Measurements from ENCODE around the gene TPCN1.

DNA sequence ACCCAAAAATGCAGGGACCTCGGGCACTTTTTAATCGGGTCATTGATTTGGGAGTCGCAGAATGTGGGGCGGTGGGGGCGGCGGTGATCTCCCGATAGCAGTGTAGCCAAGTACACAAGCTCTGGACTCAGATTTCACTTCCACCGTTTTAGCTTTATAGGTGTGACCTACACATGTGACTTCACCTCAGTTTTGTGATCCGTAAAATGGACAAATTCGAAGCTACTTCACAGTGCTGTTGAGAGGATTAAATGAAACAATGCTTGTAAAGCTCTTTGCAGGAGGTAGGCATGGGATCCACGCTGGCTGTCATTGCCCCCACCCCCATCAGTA, 35.3 kb upstream of the TPCN1 start:
- TF ChIP-seq, protein P1, sequence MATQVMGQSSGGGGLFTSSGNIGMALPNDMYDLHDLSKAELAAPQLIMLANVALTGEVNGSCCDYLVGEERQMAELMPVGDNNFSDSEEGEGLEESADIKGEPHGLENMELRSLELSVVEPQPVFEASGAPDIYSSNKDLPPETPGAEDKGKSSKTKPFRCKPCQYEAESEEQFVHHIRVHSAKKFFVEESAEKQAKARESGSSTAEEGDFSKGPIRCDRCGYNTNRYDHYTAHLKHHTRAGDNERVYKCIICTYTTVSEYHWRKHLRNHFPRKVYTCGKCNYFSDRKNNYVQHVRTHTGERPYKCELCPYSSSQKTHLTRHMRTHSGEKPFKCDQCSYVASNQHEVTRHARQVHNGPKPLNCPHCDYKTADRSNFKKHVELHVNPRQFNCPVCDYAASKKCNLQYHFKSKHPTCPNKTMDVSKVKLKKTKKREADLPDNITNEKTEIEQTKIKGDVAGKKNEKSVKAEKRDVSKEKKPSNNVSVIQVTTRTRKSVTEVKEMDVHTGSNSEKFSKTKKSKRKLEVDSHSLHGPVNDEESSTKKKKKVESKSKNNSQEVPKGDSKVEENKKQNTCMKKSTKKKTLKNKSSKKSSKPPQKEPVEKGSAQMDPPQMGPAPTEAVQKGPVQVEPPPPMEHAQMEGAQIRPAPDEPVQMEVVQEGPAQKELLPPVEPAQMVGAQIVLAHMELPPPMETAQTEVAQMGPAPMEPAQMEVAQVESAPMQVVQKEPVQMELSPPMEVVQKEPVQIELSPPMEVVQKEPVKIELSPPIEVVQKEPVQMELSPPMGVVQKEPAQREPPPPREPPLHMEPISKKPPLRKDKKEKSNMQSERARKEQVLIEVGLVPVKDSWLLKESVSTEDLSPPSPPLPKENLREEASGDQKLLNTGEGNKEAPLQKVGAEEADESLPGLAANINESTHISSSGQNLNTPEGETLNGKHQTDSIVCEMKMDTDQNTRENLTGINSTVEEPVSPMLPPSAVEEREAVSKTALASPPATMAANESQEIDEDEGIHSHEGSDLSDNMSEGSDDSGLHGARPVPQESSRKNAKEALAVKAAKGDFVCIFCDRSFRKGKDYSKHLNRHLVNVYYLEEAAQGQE (IDR thresholded peaks at IDR 0.05; ENCODE audit: low read depth) = no peak
- TF ChIP-seq POLR2AphosphoS5 (IDR thresholded peaks at IDR 0.05; ENCODE audit: low read depth, low read length) (no peak), ZNF274 (IDR thresholded peaks at IDR 0.05; ENCODE audit: low read depth, low read length) (no peak), RAD21 (IDR thresholded peaks at IDR 0.05; ENCODE audit: low read depth) (no peak)
- TF ChIP-seq, protein P2, sequence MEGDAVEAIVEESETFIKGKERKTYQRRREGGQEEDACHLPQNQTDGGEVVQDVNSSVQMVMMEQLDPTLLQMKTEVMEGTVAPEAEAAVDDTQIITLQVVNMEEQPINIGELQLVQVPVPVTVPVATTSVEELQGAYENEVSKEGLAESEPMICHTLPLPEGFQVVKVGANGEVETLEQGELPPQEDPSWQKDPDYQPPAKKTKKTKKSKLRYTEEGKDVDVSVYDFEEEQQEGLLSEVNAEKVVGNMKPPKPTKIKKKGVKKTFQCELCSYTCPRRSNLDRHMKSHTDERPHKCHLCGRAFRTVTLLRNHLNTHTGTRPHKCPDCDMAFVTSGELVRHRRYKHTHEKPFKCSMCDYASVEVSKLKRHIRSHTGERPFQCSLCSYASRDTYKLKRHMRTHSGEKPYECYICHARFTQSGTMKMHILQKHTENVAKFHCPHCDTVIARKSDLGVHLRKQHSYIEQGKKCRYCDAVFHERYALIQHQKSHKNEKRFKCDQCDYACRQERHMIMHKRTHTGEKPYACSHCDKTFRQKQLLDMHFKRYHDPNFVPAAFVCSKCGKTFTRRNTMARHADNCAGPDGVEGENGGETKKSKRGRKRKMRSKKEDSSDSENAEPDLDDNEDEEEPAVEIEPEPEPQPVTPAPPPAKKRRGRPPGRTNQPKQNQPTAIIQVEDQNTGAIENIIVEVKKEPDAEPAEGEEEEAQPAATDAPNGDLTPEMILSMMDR (IDR thresholded peaks at IDR 0.05 in 2 of 3, conservative IDR thresholded peaks at IDR 0.05 in 1 of 3; ENCODE audit: borderline replicate concordance in 1 of 3, insufficient read depth in 1 of 3, low read depth in 2 of 3, low read length in 2 of 3) = no peak

Data from HCT116 (cell line).